Neural crest cell (in vitro differentiated cells): ENCODE results near the gene BRSK1. TPM values are rescaled to one million over a fixed set of nuclear protein-coding genes. Genes with fewer than 3 reads are reported as not detected.

Experiments used
- DNase-seq: peaks from one replicate; pipeline ENCODE4 v3.0.0; 2021; ENCODE audit warnings: low read depth, mixed read lengths, low spot score
- H3K27ac Mint-ChIP-seq: one replicate; pipeline ENCODE4 v1.8.0; 2021; ENCODE audit warnings: mild to moderate bottlenecking, mixed read lengths; ENCODE audit not compliant: unreplicated experiment
- H3K27me3 Mint-ChIP-seq: 2 replicates; pipeline ENCODE4 v1.8.0; 2021; ENCODE audit warnings: low read depth, mild to moderate bottlenecking, mixed read lengths
- H3K36me3 Mint-ChIP-seq: 2 replicates; pipeline ENCODE4 v1.8.0; 2021; ENCODE audit warnings: low read depth, mild to moderate bottlenecking, mixed read lengths
- H3K4me1 Mint-ChIP-seq: 2 replicates; pipeline ENCODE4 v1.8.0; 2021; ENCODE audit warnings: mixed read lengths
- H3K4me3 Mint-ChIP-seq: one replicate; pipeline ENCODE4 v1.8.0; 2021; ENCODE audit warnings: mild to moderate bottlenecking, mixed read lengths
- H3K9me3 Mint-ChIP-seq: 2 replicates; pipeline ENCODE4 v1.8.0; 2021; ENCODE audit warnings: mixed read lengths
- total RNA-seq: library from RNA; stranded (reverse); gene quantifications from 2 replicates; pipeline ENCODE4 v1.2.1, GENCODE V29; 2021
- TF ChIP-seq, protein P1 (sequence below): fragments of 200-600 bp; sonication (generic); conservative IDR thresholded peaks from 2 replicates; pipeline ENCODE4 v1.5.0; 2021; ENCODE audit warnings: antibody characterized with exemption, mild to moderate bottlenecking

BRSK1 gene
- total RNA-seq, 1 donor from 2014 or later: 50.0 TPM

DNA sequence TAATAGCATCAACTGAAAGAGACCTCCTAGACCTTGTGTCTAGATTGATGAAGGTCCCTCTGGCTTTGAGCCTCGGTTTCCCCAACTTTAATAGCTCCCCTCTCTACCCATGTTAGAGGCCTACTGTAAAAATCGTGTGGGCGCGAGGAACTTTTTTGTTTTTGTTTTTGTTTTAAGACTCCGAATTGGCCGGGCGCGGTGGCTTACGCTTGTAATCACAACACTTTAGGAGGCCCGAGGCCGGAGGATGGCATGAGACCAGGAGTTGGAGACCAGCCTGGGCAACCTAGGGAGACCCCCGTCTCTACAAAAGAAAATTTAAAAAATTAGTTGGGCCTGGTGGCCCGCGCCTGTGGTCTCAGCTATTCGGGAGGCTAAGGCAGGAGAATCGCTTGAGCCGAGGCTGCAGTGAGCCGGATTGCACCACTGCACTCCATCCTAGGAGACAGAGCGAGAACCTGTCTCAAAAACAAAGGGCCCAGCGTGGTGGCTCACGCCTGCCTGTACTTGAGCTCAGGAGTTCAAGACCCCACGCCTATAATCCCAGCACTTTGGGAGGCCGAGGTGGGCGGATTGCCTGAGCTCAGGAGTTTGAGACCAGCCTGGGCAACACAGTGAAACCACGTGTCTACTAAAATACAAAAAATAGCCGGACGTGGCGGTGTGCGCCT, 24.1 kb upstream of the BRSK1 start:
- H3K4me1 Mint-ChIP-seq: peaks cover 43% of the 10 kb centered on the region
- peak; percentile 23 for DNase-seq
- no peaks in the 10 kb centered on the region for H3K27me3 Mint-ChIP-seq
- H3K9me3 Mint-ChIP-seq: no peaks in the 10 kb centered on the region
- peaks cover 5% of the 10 kb centered on the region for H3K36me3 Mint-ChIP-seq
- H3K4me3 Mint-ChIP-seq: peak overlapping the region; percentile 89
- TF ChIP-seq, protein P1, sequence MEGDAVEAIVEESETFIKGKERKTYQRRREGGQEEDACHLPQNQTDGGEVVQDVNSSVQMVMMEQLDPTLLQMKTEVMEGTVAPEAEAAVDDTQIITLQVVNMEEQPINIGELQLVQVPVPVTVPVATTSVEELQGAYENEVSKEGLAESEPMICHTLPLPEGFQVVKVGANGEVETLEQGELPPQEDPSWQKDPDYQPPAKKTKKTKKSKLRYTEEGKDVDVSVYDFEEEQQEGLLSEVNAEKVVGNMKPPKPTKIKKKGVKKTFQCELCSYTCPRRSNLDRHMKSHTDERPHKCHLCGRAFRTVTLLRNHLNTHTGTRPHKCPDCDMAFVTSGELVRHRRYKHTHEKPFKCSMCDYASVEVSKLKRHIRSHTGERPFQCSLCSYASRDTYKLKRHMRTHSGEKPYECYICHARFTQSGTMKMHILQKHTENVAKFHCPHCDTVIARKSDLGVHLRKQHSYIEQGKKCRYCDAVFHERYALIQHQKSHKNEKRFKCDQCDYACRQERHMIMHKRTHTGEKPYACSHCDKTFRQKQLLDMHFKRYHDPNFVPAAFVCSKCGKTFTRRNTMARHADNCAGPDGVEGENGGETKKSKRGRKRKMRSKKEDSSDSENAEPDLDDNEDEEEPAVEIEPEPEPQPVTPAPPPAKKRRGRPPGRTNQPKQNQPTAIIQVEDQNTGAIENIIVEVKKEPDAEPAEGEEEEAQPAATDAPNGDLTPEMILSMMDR: no peak
- H3K27ac Mint-ChIP-seq: peak overlapping the region; percentile 98

DNA sequence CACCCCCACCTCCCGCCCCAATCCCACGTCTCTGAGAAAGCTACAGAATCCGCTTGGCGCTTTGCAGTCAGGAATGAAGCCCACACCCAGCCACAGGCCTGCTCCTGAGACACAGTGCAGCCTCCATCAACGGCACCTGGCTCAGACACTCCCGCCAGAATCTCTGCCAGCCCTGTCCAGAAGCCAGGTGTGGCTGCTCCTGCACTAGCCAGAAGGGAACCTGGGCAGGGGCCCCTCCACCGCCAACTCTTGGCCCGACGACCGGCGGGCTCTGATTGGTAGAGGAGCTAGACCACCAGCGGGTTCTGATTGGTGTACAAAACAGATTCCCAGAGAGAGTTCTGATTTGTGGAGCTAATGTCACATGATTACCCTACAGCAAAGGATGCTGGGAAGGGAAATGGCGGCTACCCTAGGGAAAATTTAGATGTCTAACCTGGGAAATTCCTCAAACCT, 22.1 kb upstream of the BRSK1 start:
- TF ChIP-seq, protein P1: no peak
- H3K4me3 Mint-ChIP-seq: peak overlapping the region; percentile 44
- H3K36me3 Mint-ChIP-seq: peaks cover 10% of the 10 kb centered on the region
- no peak for DNase-seq
- H3K27me3 Mint-ChIP-seq: no peaks in the 10 kb centered on the region
- H3K4me1 Mint-ChIP-seq: peaks cover 33% of the 10 kb centered on the region
- no peak overlapping the region for H3K27ac Mint-ChIP-seq
- peaks cover 6% of the 10 kb centered on the region for H3K9me3 Mint-ChIP-seq

DNA sequence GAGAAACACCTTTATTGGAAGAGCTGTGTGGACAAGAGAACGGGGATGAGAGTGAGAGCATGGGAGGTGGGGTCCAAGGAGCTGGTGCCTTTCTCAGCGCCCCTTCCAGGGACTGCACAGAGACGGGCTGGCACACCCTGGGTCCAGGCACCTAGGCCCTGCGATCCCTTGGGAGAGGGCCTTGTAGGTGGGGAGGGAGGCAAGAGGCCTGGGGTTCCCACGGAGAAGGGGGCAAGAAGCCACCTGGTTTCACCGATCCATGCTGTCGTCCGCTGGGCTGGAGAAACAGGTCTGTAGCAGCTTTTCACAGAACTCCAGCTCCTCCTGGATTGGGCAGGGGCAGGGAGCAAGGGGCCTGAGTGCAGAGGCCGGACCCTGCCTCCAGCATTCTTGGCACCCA, 21.4 kb upstream of the BRSK1 start:
- H3K27ac Mint-ChIP-seq: no peak overlapping the region
- peaks cover 26% of the 10 kb centered on the region for H3K4me1 Mint-ChIP-seq
- no peak overlapping the region for H3K4me3 Mint-ChIP-seq
- H3K27me3 Mint-ChIP-seq: no peaks in the 10 kb centered on the region
- no peak for DNase-seq
- TF ChIP-seq, protein P1: no peak
- H3K9me3 Mint-ChIP-seq: peaks cover 7% of the 10 kb centered on the region
- peaks cover 13% of the 10 kb centered on the region for H3K36me3 Mint-ChIP-seq

DNA sequence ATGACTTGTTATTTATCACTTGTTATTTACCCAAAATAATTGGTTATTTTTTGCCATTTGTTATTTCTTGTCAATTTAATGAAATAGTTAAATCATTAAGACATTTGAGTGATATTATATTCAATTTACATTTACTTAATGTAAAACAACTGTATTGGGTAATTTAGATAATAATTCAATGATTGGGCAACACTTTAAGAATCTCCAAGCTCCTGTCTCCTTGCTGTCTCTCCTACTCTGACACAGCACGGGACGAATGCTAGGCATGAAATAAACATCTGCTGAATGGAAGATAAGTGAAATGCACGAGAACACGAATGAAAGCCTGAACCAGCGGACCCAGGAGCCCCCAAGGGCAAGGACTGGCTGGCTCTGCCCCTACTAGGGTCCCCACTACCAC, 19.3 kb upstream of the BRSK1 start:
- H3K9me3 Mint-ChIP-seq: peaks cover 7% of the 10 kb centered on the region
- H3K4me1 Mint-ChIP-seq: peaks cover 14% of the 10 kb centered on the region
- H3K36me3 Mint-ChIP-seq: peaks cover 16% of the 10 kb centered on the region
- no peak overlapping the region for H3K4me3 Mint-ChIP-seq
- no peak overlapping the region for H3K27ac Mint-ChIP-seq
- H3K27me3 Mint-ChIP-seq: no peaks in the 10 kb centered on the region
- TF ChIP-seq, protein P1: no peak
- DNase-seq: no peak

DNA sequence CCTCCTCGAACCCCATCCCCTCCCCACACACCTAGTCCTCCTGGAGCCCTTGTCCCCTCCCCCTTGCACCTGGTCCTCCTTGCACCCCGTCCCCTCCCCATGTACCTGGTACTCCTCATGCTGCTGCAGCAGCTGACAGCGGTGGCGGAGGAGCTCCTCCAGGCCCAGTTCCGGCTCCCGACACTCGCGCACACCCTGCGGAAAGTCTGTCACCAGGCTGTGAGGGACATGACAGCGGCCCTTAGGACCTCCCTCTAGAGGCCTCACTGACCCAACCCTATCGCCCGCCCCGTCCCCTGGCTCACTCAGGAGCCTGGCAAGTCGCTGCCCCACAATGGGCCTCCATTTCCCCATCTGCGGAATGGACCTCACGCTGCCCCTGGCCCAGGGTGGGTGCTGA, 18.6 kb upstream of the BRSK1 start:
- no peak overlapping the region for H3K27ac Mint-ChIP-seq
- H3K4me1 Mint-ChIP-seq: peaks cover 10% of the 10 kb centered on the region
- TF ChIP-seq, protein P1: no peak
- no peak for DNase-seq
- peaks cover 16% of the 10 kb centered on the region for H3K36me3 Mint-ChIP-seq
- peaks cover 7% of the 10 kb centered on the region for H3K9me3 Mint-ChIP-seq
- no peaks in the 10 kb centered on the region for H3K27me3 Mint-ChIP-seq
- no peak overlapping the region for H3K4me3 Mint-ChIP-seq
